Urothelium cell line (cell line): ENCODE data around the gene ZNF451.

Experiments
- DNase-seq: peaks from one replicate; pipeline ENCODE4 v3.0.0; 2011; ENCODE audit warnings: low spot score, mixed read lengths
- FAIRE-seq: peaks from 2 replicates; lab custom pipeline; 2011; peaks lifted over from hg19 to GRCh38; lab: Jason Lieb, UNC

The ZNF451 gene

GRCh38 chr6:57143690-57144089, 53.7 kb downstream of the ZNF451 start:
- no peak for DNase-seq
- no peak for FAIRE-seq

DNA sequence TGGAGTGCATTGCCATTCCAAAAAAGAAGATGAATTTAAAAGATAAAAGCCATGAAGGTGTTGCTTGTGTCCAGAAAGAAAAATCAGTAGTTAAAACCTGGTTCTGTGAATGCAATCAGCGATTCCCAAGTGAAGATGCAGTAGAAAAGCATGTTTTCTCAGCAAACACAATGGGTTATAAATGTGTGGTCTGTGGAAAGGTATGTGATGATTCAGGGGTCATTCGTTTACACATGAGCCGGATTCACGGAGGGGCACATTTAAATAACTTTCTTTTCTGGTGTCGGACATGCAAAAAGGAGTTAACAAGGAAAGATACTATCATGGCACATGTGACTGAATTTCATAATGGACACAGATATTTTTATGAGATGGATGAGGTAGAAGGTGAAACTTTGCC, 57.4 kb downstream of the ZNF451 start:
- FAIRE-seq (peak; percentile 37), DNase-seq (no peak)

- FAIRE-seq (no peak), DNase-seq (no peak)
Measured at GRCh38 chr6:57147955-57148858, 58.2 kb downstream of the ZNF451 start.

- no peak for FAIRE-seq
Measured at GRCh38 chr6:57158658-57159057, 68.7 kb downstream of the ZNF451 start.

GRCh38 chr6:57159127-57159526, 69.1 kb downstream of the ZNF451 start:
- FAIRE-seq (no peak), DNase-seq (no peak)

More at GRCh38 chr6:57158658-57159057, 68.7 kb downstream of the ZNF451 start:
- no peak for DNase-seq

DNA sequence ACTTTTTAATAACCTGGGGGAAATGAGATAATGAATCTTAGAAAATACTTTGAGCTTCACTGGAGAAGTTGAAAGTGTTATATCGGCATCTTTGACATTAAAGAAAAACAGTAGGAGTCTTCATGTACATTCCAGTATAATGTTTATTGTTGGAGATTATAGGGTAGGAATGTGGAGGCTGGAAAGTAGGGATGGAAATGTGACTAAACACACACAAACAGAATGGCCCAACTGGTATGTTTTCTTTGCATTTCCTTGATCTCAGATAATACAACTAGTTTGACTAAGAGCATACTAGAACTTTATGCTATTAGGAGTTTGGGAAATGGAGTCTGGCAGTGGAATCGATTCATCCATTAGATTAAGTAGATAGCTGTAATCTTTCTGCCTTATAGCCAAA, 72.0 kb downstream of the ZNF451 start:
- DNase-seq (no peak), FAIRE-seq (no peak)

DNA sequence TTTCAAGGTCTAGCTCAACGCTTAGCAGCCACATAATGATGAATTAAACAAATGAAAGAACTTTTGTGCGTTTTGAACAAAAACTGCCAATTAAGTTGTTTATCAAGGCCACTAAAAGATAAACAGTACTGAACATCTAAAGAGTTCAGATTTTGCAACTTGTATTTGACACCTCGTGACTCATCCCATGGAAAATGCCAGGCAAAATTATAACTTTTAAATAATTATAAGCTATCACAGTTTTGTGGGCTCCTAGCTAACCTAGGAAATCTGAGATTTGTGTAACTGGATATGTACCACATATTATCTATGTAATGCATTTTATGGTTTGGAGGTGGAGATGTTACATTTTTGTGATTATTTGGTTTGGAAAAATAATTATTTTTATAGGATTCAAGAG, 72.5 kb downstream of the ZNF451 start:
- DNase-seq (no peak), FAIRE-seq (no peak)

DNA sequence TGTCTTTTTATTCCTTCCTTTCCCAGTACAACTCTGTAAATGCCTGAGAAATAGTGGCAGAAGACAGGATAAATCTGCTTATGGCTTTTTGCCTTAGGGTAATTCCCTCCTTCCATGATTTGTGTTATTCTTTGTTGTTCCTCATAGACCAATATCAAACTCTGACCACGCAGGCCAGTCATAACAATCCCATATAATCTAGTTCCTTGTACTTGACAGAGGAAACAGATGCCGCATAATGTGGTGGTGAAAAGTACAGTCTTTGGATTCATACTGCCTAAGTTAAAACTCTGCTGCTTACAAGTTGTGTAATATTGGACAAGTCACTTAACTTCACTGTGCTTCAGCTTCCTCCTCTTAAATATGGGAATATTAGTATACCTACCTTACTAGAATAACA, 74.0 kb downstream of the ZNF451 start:
- no peak for DNase-seq

DNA sequence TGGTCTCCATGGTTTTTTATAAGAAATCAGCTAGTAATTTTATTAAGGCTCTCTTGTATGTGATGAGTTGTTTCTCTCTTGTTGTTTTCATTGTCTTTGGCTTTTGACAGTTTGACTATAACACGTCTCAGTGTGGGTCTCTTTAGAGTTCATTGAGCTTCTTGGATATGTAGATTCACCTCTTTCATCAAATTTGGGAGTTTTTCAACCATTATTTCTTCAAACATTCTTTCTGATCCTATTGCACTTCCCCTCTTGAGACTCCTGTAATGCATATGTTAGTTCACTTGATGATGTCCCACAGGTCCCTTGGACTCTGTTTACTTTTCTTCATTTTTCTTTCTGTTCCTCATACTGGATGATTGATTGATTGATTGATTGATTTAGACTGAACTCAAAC, 75.1 kb downstream of the ZNF451 start:
- DNase-seq (no peak), FAIRE-seq (no peak)

More for the DNA sequence above, 74.0 kb downstream of the ZNF451 start:
- no peak for FAIRE-seq

GRCh38 chr6:57172136-57173055, 82.4 kb downstream of the ZNF451 start, which contains the start of gene BAG2:
TSS of gene BAG2 (plus strand) at chr6:57172326. CDS start at chr6:57172698, 372 bp downstream.
- peak; percentile 92 for DNase-seq
- FAIRE-seq: no peak

DNA sequence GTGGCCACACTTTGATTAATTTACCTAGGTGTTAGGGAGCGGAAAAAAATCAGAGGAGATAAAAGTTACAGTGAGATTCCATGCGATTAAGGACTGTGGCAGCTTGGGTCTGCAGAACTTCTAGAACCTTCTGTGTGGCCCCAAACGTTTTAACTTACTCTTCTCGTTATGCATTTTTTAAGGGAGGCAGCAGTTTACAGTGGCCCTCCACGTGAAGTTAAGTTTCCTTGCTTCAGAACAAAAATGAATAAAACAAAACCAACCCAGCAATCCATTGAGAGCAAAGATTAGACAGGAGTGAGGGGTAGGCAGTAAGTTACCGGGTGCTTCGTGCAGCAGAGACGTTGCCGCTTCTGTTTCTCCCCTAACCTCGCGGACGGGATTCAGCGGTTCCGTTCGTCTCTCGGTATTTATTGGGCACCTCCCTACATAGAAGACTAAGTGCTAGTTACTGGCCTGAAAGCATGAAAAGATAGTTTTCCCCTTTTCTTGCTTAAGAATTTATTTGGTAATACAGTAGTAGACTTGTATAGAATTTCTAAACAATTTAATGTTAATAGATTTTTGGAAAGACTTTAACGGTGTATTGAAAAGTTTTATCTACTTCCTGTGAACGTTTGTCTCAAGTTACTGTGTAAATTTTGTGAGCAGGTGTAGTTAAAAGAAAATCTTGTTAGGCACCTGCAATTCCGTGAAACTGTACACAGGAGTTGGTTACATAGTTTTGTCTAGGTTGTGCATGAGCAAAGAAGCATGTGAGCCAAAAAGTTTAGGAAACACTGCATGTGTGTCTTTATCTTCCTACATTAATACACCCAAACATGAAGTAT, 83.3 kb downstream of the ZNF451 start:
- FAIRE-seq (no peak), DNase-seq (peak; percentile 50)

GRCh38 chr6:57173886-57174510, 84.0 kb downstream of the ZNF451 start:
- peak; percentile 58 for DNase-seq
- no peak for FAIRE-seq

DNA sequence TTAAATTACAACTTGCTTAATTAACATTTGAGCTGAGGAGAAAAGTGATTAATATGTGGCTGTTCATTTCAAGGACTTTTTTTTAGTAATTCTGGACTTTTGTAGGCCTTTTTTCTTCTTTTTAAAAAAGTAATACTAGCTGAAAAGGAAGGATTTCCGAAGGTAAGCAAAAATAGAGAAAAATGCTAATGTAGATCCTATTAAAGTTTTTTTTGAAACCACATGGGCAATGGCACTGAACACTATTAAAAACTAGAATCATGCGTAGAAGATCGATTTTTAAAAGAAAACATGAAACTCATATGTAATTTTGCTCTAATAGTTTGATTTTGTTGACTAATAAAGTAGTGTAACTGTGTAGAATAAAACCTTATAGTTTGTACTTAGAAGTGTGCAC, 84.5 kb downstream of the ZNF451 start:
- no peak for FAIRE-seq
- no peak for DNase-seq

DNA sequence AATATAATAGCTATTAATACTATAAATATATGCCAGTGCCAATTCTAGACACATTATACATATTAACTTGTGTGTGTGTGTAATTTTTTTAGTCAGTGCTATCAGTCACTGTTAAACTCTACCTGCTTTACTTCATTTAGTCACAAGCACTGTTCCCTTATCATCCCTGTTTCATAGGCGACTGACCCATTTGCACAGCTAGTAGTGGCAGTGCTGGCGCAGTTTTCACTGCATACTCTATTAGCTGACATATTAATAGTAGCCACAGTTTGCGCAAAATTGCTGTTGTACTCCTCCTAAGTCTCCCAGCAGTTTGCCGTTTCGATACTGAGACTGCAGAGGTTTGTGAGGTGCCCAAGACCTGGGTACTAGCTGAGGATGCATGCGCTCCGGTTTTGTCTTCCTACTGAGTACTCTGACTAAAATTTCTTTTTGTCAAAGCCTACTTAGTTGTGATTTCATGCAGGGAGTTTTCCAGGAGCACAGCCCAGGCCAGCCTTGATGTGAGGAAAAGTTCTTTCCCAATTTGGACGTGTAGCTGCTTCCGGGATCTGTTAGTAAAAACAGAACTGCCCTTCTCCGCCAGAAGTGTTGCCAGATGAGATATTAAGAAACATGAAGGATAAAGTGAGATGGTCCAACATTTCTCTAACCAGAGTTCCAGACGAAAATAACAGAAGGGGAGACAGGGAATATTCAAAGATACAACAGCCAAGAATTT, 87.7 kb downstream of the ZNF451 start:
- DNase-seq (no peak), FAIRE-seq (no peak)

DNA sequence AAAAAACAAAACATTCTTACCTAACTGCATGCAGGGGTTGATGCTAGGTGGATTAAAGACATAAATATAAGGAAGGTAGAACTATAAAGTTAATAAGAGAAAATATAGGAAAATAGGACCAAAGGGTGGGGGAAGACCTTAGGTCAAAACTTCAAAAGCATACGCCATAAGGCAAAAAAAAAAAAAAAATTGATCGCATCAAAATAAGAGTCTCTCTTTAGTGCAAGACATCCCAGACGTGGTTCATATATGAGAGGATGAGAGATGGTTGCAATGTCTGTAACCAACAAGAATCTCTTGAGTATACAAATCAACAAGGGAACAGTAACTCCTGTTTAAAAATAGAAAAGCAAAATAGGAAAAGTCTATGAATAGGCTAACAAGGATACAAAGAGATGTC, 90.6 kb downstream of the ZNF451 start:
- no peak for DNase-seq
- no peak for FAIRE-seq

GRCh38 chr6:57182017-57182432, 92.0 kb downstream of the ZNF451 start:
- FAIRE-seq: no peak

DNA sequence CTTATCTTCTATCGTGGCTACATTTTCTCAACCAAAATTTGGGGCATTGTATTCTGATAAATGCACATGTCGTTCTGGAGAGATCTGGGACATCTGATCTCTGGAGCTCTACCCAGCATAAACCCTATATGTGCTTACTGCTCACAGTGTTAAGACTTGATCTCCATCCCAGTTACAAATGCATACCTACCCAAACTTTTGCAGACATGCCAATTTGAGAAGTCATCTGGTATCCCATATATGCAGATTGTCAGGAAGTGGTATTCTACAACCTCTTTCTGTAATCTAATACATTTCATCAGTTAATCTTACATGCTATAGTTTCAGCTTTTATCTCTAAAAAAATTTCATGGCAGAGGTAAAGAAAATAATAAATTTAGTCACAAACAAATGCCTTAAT, 93.3 kb downstream of the ZNF451 start:
- no peak for FAIRE-seq
- no peak for DNase-seq

More at GRCh38 chr6:57182017-57182432, 92.0 kb downstream of the ZNF451 start:
- DNase-seq: no peak

GRCh38 chr6:57190140-57190539, 100.2 kb downstream of the ZNF451 start:
- DNase-seq (no peak), FAIRE-seq (no peak)

GRCh38 chr6:57193177-57193576, 103.2 kb downstream of the ZNF451 start:
- DNase-seq: no peak
- FAIRE-seq: no peak
